DND-41 (cell line): ENCODE results near the gene PCARE.

Experiments
- EZH2 ChIP-seq: IDR thresholded peaks from 3 replicates; pipeline ENCODE4 v1.6.1; 2012; ENCODE audit warnings: borderline replicate concordance, low read depth, mild to moderate bottlenecking, moderate library complexity, low read length, inconsistent platforms; ENCODE audit not compliant: severe bottlenecking
- TF ChIP-seq, protein P1 (sequence below): IDR thresholded peaks from 2 replicates; pipeline ENCODE4 v1.5.1; 2012; ENCODE audit warnings: borderline replicate concordance, low read length, moderate library complexity, mild to moderate bottlenecking; ENCODE audit not compliant: poor library complexity, severe bottlenecking; ENCODE audit errors: extremely low read depth

DNA sequence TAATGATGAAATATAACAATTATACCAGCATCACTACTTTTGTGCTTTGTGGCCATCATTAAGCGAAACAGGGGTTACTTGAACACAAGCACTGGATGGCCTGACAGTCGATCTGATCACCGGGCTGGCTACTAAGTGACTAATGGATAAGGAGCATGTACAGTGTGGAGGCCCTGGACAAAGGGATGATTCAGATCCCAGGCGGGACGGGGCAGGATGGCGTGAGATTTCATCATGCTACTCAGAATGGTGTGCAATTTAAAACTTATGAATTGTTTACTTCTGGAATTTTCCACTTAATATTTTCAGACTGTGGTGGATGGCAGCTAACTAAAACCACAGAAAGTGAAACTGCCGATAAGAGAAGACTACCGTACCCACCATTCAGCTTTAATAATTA, 33.9 kb upstream of the PCARE start:
- TF ChIP-seq EZH2: no peak
- TF ChIP-seq, protein P1, sequence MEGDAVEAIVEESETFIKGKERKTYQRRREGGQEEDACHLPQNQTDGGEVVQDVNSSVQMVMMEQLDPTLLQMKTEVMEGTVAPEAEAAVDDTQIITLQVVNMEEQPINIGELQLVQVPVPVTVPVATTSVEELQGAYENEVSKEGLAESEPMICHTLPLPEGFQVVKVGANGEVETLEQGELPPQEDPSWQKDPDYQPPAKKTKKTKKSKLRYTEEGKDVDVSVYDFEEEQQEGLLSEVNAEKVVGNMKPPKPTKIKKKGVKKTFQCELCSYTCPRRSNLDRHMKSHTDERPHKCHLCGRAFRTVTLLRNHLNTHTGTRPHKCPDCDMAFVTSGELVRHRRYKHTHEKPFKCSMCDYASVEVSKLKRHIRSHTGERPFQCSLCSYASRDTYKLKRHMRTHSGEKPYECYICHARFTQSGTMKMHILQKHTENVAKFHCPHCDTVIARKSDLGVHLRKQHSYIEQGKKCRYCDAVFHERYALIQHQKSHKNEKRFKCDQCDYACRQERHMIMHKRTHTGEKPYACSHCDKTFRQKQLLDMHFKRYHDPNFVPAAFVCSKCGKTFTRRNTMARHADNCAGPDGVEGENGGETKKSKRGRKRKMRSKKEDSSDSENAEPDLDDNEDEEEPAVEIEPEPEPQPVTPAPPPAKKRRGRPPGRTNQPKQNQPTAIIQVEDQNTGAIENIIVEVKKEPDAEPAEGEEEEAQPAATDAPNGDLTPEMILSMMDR: no peak
